ENCODE results near the gene ZNF775. TPM values are rescaled to one million over a fixed set of nuclear protein-coding genes. Genes with fewer than 3 reads are reported as not detected.

The ZNF775 gene
- total RNA-seq, 1 donor from 2014 or later = 17.1 TPM

GRCh38 chr7:150361402-150361801, 17.7 kb upstream of the ZNF775 start:
- no peaks in the 10 kb centered on the region for H3K36me3 ChIP-seq
- H3K9me3 ChIP-seq = no peaks in the 10 kb centered on the region
- no peak overlapping the region for H3K27ac ChIP-seq
- no peak for TF ChIP-seq CTCF (IDR thresholded peaks at IDR 0.05)
- DNase-seq (ENCODE audit: low spot score in 2 of 2) = no peak
- H3K27me3 ChIP-seq = no peaks in the 10 kb centered on the region
- intact Hi-C loops (cut with DNase I) = no loop called here
- H3K4me1 ChIP-seq = no peaks in the 10 kb centered on the region
- no peak overlapping the region for H3K4me3 ChIP-seq

GRCh38 chr7:150361807-150362621, 17.1 kb upstream of the ZNF775 start:
- Histone ChIP-seq H3K27ac (no peak overlapping the region), H3K36me3 (no peaks in the 10 kb centered on the region), H3K27me3 (no peaks in the 10 kb centered on the region), H3K4me1 (no peaks in the 10 kb centered on the region), H3K9me3 (no peaks in the 10 kb centered on the region), H3K4me3 (no peak overlapping the region)
- DNase-seq (ENCODE audit: low spot score in 2 of 2) = no peak
- TF ChIP-seq CTCF (IDR thresholded peaks at IDR 0.05) = no peak
- intact Hi-C loops (cut with DNase I) = no loop called here

- Histone ChIP-seq H3K4me3 (no peak overlapping the region), H3K36me3 (no peaks in the 10 kb centered on the region), H3K4me1 (no peaks in the 10 kb centered on the region), H3K9me3 (no peaks in the 10 kb centered on the region), H3K27ac (no peak overlapping the region), H3K27me3 (no peaks in the 10 kb centered on the region)
- intact Hi-C loops (cut with DNase I) = no loop called here
- DNase-seq (ENCODE audit: low spot score in 2 of 2) = no peak
- TF ChIP-seq CTCF (IDR thresholded peaks at IDR 0.05) = no peak
Observed at GRCh38 chr7:150363370-150363769, 15.8 kb upstream of the ZNF775 start.

- intact Hi-C loops (cut with DNase I) = no loop called here
- no peak for DNase-seq (ENCODE audit: low spot score in 2 of 2)
- H3K27me3 ChIP-seq = no peaks in the 10 kb centered on the region
- no peak for TF ChIP-seq CTCF (IDR thresholded peaks at IDR 0.05)
- H3K9me3 ChIP-seq = no peaks in the 10 kb centered on the region
- H3K27ac ChIP-seq = no peak overlapping the region
- no peak overlapping the region for H3K4me3 ChIP-seq
- no peaks in the 10 kb centered on the region for H3K4me1 ChIP-seq
- H3K36me3 ChIP-seq = no peaks in the 10 kb centered on the region
Observed at GRCh38 chr7:150363872-150364271, 15.3 kb upstream of the ZNF775 start.

GRCh38 chr7:150365194-150365593, 13.9 kb upstream of the ZNF775 start:
- intact Hi-C loops (cut with DNase I) = loop anchor here (5.0 kb wide), 1 partner anchor 743 kb away; no protein-coding TSS in a partner anchor
- H3K9me3 ChIP-seq = no peaks in the 10 kb centered on the region
- no peak for TF ChIP-seq CTCF (IDR thresholded peaks at IDR 0.05)
- no peak for DNase-seq (ENCODE audit: low spot score in 2 of 2)
- peaks cover 0 to 1% of the 10 kb centered on the region in 2 donors for H3K36me3 ChIP-seq
- peaks cover 7% of the 10 kb centered on the region in 2 donors for H3K4me1 ChIP-seq
- no peak overlapping the region for H3K27ac ChIP-seq
- H3K4me3 ChIP-seq = no peak overlapping the region
- no peaks in the 10 kb centered on the region for H3K27me3 ChIP-seq
